ENCODE results near the gene BBS12. TPM values are rescaled to one million over a fixed set of nuclear protein-coding genes. Genes with fewer than 3 reads are reported as not detected.

BBS12 gene
- total RNA-seq, 1 experiment from 2014 or later, result 1.5 TPM

GRCh38 chr4:122739174-122739573 lies 6.7 kb downstream of the BBS12 start:
- Histone ChIP-seq H3K4me1 (ENCODE audit: control insufficient read depth, insufficient read depth, low read length) (no peaks in the 10 kb centered on the region), H3K27ac (ENCODE audit: low read length) (no peak overlapping the region), H3K9me3 (ENCODE audit: control insufficient read depth, insufficient read depth, low read depth, low read length) (no peaks in the 10 kb centered on the region; the same call in 1 of the 2 replicates), H3K27me3 (ENCODE audit: control insufficient read depth, insufficient read depth, low read length) (no peaks in the 10 kb centered on the region), H3K36me3 (ENCODE audit: control insufficient read depth, insufficient read depth, low read length) (no peaks in the 10 kb centered on the region), H3K4me3 (ENCODE audit: low read depth in 2 of 2, low read length in 2 of 2) (no peak overlapping the region)
- DNase-seq (ENCODE audit: low read depth, low spot score) (no peak), ATAC-seq (no peak)
- BruUV-seq (replicated peaks), result no TSS peak
- intact Hi-C loops (cut with micrococcal nuclease; ENCODE audit: unreplicated experiment), result no loop called here
- POLR2A ChIA-PET, result no interaction called here
- CTCF ChIA-PET, result no interaction called here
- in situ Hi-C loops (cut with HindIII; ENCODE audit: low pct_unique_long_range_greater_than_20kb, low sequenced_read_pairs), result no loop called here
- TF ChIP-seq CTCF (IDR thresholded peaks at IDR 0.05) (no peak), POLR2AphosphoS5 (IDR thresholded peaks at IDR 0.05; ENCODE audit: low read depth, low read length) (no peak), SIN3A (IDR thresholded peaks at IDR 0.05; ENCODE audit: borderline replicate concordance, insufficient read depth, low read depth, low read length) (no peak), TCF7L2 (IDR thresholded peaks at IDR 0.05; ENCODE audit: low read depth, low read length) (no peak), REST (IDR thresholded peaks at IDR 0.05; ENCODE audit: insufficient read depth in 1 of 2, low read depth in 2 of 2, low read length in 1 of 2) (no peak)

- H3K27me3 ChIP-seq (ENCODE audit: control insufficient read depth, insufficient read depth, low read length), result no peaks in the 10 kb centered on the region
These were observed 10.7 kb downstream of the BBS12 start for GRCh38 chr4:122742933-122743829.

More at GRCh38 chr4:122742933-122743829, 10.7 kb downstream of the BBS12 start:
- no peaks in the 10 kb centered on the region for H3K9me3 ChIP-seq (ENCODE audit: control insufficient read depth, insufficient read depth, low read depth, low read length)
- intact Hi-C loops (cut with micrococcal nuclease; ENCODE audit: unreplicated experiment) (no loop called here), in situ Hi-C loops (cut with HindIII; ENCODE audit: low pct_unique_long_range_greater_than_20kb, low sequenced_read_pairs) (no loop called here)
- ATAC-seq, result no peak
- no TSS peak for BruUV-seq (replicated peaks)
- POLR2A ChIA-PET, result no interaction called here
- H3K4me1 ChIP-seq (ENCODE audit: control insufficient read depth, insufficient read depth, low read length), result no peaks in the 10 kb centered on the region
- no peak overlapping the region for H3K27ac ChIP-seq (ENCODE audit: low read length)
- CTCF ChIA-PET, result no interaction called here
- DNase-seq (ENCODE audit: low read depth, low spot score), result no peak
- H3K36me3 ChIP-seq (ENCODE audit: control insufficient read depth, insufficient read depth, low read length), result no peaks in the 10 kb centered on the region
- no peak for TF ChIP-seq TCF7L2 (IDR thresholded peaks at IDR 0.05; ENCODE audit: low read depth, low read length)
- TF ChIP-seq CTCF (IDR thresholded peaks at IDR 0.05), result no peak
- TF ChIP-seq SIN3A (IDR thresholded peaks at IDR 0.05; ENCODE audit: borderline replicate concordance, insufficient read depth, low read depth, low read length), result no peak
- no peak for TF ChIP-seq REST (IDR thresholded peaks at IDR 0.05; ENCODE audit: insufficient read depth in 1 of 2, low read depth in 2 of 2, low read length in 1 of 2)
- no peak for TF ChIP-seq POLR2AphosphoS5 (IDR thresholded peaks at IDR 0.05; ENCODE audit: low read depth, low read length)
- no peak overlapping the region for H3K4me3 ChIP-seq (ENCODE audit: low read depth in 2 of 2, low read length in 2 of 2)

All from Panc1 (cell line).